Stimulated activated effector memory CD8-positive, alpha-beta T cell treated with anti-CD3 and anti-CD28 coated beads, Interleukin-12 subunit alpha, Interleukin-12 subunit beta, amount 100 ng/mL, for 72 hours (primary cell): Measurements from ENCODE around the gene KCNN3.
A peak's percentile ranks its signal among the peaks of the same experiment; 100 is the strongest.

Experiments
- ATAC-seq: fragments of 150-1000 bp; cut with Tn5 transposase; 2 replicates; pipeline ENCODE4 v1.10.0; 2021
- DNase-seq, 2 donors: peaks; one replicate each; pipeline ENCODE4 v3.0.0; 2021 to 2022; ENCODE audit warnings: low spot score in 2 of 2
- H3K27ac Mint-ChIP-seq: one replicate; pipeline ENCODE4 v1.8.0; 2022; ENCODE audit warnings: mild to moderate bottlenecking, mixed read lengths
- H3K36me3 Mint-ChIP-seq: one replicate; pipeline ENCODE4 v1.8.0; 2022; ENCODE audit warnings: mild to moderate bottlenecking, mixed read lengths
- H3K4me1 Mint-ChIP-seq: one replicate; pipeline ENCODE4 v1.8.0; 2022; ENCODE audit warnings: mixed read lengths
- H3K4me3 Mint-ChIP-seq: one replicate; pipeline ENCODE4 v1.8.0; 2022; ENCODE audit warnings: mild to moderate bottlenecking, mixed read lengths
- H3K9me3 Mint-ChIP-seq: one replicate; pipeline ENCODE4 v1.8.0; 2022; ENCODE audit warnings: mixed read lengths

KCNN3 gene

GRCh38 chr1:154791292-154792166, 78.6 kb downstream of the KCNN3 start:
- Mint-ChIP-seq H3K36me3 (peaks cover 8% of the 10 kb centered on the region), H3K9me3 (no peaks in the 10 kb centered on the region), H3K27ac (peak overlapping the region; percentile 73), H3K4me3 (peak overlapping the region; percentile 60), H3K4me1 (peaks cover 27% of the 10 kb centered on the region)
- DNase-seq (peak; percentile 39 to 82), ATAC-seq (peak; percentile 94)

DNA sequence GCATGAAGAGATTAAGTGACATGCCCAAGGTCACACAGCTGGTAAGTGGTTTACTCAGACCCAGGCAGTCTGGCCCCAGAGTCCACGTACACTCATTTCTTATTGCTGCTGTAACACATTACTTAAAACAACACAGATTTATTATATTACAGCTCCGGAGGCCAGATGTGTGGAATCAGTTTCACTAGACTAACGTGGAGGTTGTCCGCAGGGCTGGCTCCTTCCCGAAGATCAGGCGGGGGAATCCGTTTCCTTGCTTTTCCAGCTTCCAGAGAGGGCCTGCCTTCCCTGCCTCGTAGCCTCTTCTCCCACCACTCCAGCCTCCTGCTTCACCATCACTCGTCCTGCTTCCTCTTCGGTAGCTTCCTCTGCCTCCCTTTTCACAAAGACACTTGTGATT, 81.2 kb downstream of the KCNN3 start:
- Mint-ChIP-seq H3K9me3 (no peaks in the 10 kb centered on the region), H3K27ac (no peak overlapping the region), H3K36me3 (peaks cover 8% of the 10 kb centered on the region), H3K4me3 (no peak overlapping the region), H3K4me1 (peaks cover 40% of the 10 kb centered on the region)
- no peak for ATAC-seq
- DNase-seq: no peak

DNA sequence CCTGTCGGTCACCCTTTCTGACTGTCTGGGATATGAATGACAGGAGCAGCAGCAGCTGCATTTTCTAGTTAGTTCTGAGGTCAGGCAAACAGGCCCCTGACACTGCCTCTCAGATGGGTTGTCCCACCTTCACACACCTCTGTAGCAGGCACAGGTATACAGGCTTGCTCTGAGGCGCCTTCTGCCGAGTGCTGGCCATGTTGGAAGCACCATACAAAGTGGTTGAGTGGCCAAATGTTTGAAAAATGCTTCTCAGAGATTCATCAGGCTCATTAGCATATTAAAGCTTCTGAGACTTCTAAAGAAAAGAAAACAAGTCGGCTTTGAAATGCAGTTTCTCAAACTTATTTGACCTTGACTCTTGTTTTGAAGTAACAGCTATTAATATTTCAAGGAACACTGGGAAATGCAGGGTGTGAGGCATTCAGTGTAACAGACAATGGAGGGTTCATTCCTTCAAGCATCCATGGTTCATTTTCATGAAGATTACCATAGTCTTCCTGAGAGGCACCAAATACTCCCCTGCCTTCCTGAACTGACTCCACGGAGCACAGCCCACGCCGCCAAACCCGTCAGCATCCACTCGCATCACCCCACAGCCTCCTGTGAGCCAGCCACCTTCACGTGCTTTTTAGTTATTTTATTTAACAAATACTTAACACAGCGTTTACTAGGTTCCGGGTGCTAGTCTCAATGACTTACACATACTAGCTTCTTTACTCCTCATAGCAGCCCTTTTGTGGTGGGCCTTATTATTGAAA, 81.8 kb downstream of the KCNN3 start:
- Mint-ChIP-seq H3K9me3 (no peaks in the 10 kb centered on the region), H3K36me3 (peaks cover 8% of the 10 kb centered on the region), H3K4me3 (no peak overlapping the region), H3K27ac (peak overlapping the region; percentile 30), H3K4me1 (peaks cover 45% of the 10 kb centered on the region)
- DNase-seq: no peak
- ATAC-seq: no peak

GRCh38 chr1:154786804-154787570, 83.1 kb downstream of the KCNN3 start:
- ATAC-seq (no peak), DNase-seq (no peak)
- H3K4me3 Mint-ChIP-seq: no peak overlapping the region
- peaks cover 8% of the 10 kb centered on the region for H3K36me3 Mint-ChIP-seq
- H3K4me1 Mint-ChIP-seq: peaks cover 35% of the 10 kb centered on the region
- no peaks in the 10 kb centered on the region for H3K9me3 Mint-ChIP-seq
- no peak overlapping the region for H3K27ac Mint-ChIP-seq

GRCh38 chr1:154784924-154785531, 85.1 kb downstream of the KCNN3 start:
- Mint-ChIP-seq H3K36me3 (no peaks in the 10 kb centered on the region), H3K9me3 (no peaks in the 10 kb centered on the region), H3K27ac (peak overlapping the region; percentile 84), H3K4me3 (no peak overlapping the region), H3K4me1 (peaks cover 19% of the 10 kb centered on the region)
- no peak for DNase-seq
- ATAC-seq: peak; percentile 83

DNA sequence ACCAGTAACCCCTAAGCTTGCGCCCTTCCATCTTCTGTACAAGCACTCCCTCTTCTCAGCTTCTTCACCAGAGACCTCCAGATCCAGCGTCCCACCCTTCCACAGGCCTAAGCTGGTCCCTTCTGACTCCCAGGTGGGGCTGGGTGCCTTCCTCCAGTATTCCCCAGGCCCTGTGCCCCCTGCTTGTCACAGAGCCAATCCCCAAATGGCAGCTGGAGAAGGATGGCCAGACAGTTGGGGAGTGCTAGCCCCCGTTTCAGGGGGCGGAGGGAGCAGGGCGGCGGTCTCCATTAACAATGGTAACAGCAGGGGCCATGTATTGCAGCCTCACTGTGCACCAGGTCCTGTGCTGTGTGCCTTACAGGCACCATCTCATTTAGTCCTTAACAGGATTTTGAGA, 85.7 kb downstream of the KCNN3 start:
- peaks cover 19% of the 10 kb centered on the region for H3K4me1 Mint-ChIP-seq
- peak; percentile 4 for ATAC-seq
- no peak for DNase-seq
- no peaks in the 10 kb centered on the region for H3K36me3 Mint-ChIP-seq
- no peaks in the 10 kb centered on the region for H3K9me3 Mint-ChIP-seq
- peak overlapping the region; percentile 84 for H3K27ac Mint-ChIP-seq
- no peak overlapping the region for H3K4me3 Mint-ChIP-seq

DNA sequence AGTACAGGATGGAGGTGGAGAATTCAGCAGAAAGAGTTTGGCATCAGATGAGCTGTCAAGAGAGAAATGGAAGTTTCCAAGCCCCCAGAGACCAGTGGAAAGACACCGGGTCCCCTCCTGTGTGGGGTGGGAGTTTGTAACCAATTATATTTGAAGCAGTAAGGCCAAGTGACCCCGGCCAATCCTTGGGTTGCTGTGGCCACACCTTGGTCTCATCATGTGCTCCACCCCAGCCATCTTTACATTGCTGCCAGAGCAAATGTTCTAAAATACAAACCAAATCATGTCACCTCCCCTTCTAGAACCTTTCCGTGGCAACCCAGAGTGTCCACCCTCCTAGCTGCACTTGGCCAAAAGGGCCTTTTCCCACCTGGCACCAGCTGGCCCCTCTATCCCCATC, 86.1 kb downstream of the KCNN3 start:
- no peak overlapping the region for H3K4me3 Mint-ChIP-seq
- DNase-seq (no peak), ATAC-seq (no peak)
- H3K9me3 Mint-ChIP-seq: no peaks in the 10 kb centered on the region
- peak overlapping the region; percentile 84 for H3K27ac Mint-ChIP-seq
- H3K36me3 Mint-ChIP-seq: no peaks in the 10 kb centered on the region
- peaks cover 19% of the 10 kb centered on the region for H3K4me1 Mint-ChIP-seq

DNA sequence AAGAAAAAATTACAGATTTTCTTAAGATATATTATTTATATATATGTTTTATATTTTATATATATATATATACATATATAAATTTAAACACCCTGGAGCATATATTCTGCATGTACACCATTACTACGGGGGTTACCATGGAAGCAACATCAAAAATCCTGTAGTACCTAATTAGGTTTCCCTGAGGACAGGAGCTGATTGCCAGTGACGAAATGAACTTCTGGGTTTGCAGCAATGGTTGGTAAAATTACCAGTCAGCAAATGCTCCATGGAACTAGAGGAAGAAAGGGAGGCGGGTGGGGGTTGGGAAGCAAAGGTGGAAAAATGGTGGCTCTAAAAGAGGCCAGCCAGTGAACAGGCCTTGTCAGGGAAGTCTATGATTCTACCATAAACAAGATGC, 89.5 kb downstream of the KCNN3 start:
- no peaks in the 10 kb centered on the region for H3K9me3 Mint-ChIP-seq
- H3K36me3 Mint-ChIP-seq: no peaks in the 10 kb centered on the region
- DNase-seq: no peak
- peaks cover 25% of the 10 kb centered on the region for H3K4me1 Mint-ChIP-seq
- no peak overlapping the region for H3K4me3 Mint-ChIP-seq
- no peak overlapping the region for H3K27ac Mint-ChIP-seq
- no peak for ATAC-seq

GRCh38 chr1:154779551-154780189, 90.4 kb downstream of the KCNN3 start:
- Mint-ChIP-seq H3K4me3 (no peak overlapping the region), H3K27ac (no peak overlapping the region), H3K4me1 (peaks cover 20% of the 10 kb centered on the region), H3K9me3 (no peaks in the 10 kb centered on the region), H3K36me3 (no peaks in the 10 kb centered on the region)
- DNase-seq: no peak
- no peak for ATAC-seq

DNA sequence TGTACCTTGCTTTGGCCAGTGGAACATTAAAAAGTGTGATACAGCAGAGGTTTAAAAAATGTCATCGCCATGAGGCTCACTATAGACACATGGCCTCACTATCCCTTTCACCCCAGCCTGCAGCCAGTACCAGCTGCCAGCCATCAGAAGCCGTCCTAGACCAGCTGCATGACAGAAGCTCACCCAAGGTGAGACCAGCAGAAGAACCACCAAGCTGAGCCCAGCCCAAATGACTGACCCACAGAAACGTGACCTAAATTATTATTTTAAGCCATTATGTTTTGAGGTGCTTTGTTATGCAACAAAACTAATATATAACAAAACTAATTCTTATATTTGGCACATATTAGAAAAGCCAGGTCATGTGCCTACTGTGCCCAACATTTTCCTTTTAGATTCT, 91.1 kb downstream of the KCNN3 start:
- H3K27ac Mint-ChIP-seq: no peak overlapping the region

DNA sequence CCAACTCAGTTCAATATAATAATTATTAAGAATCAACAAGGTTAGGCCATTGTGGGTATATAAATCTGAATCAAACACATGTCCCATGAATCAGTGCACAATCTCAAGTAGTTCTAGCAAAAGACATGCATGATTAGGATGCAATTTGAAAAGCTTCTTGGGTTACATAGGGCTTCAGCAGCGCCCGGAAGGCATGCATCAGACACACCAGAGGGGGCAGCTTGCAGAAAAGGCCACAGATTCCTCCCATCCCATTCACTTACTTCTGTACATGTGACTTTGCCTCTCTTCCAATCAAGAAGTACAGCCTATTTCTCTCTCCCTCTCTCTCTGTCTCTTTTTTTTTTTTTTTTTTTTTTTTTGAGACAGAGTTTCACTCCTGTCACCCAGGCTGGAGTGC, 91.8 kb downstream of the KCNN3 start:
- DNase-seq (no peak), ATAC-seq (no peak)
- no peaks in the 10 kb centered on the region for H3K9me3 Mint-ChIP-seq
- H3K4me1 Mint-ChIP-seq: peaks cover 6% of the 10 kb centered on the region
- H3K27ac Mint-ChIP-seq: no peak overlapping the region
- H3K36me3 Mint-ChIP-seq: no peaks in the 10 kb centered on the region
- H3K4me3 Mint-ChIP-seq: no peak overlapping the region

More for the DNA sequence above, 91.1 kb downstream of the KCNN3 start:
- Mint-ChIP-seq H3K4me3 (no peak overlapping the region), H3K36me3 (no peaks in the 10 kb centered on the region), H3K9me3 (no peaks in the 10 kb centered on the region), H3K4me1 (peaks cover 13% of the 10 kb centered on the region)
- DNase-seq (no peak), ATAC-seq (no peak)

DNA sequence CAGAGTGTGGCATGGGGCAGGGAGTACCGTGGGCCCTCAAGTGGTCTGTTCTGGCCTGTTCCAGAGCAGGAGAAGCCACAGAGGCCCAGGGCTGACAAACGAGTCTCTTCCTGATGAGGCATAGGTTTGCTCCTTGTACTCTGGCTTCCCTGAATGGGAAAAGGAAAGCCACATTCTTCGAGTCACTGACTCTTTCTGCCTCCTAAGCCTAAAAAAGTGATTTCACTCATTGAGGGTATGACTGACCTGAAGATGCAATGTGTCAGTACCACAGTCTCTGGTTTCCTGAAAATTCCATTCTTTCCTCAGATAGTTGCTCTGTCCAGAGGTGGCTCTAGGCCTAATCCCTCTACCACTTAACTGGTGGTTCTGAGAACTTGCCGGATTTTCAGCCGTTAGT, 92.3 kb downstream of the KCNN3 start:
- Mint-ChIP-seq H3K9me3 (no peaks in the 10 kb centered on the region), H3K4me3 (no peak overlapping the region), H3K27ac (no peak overlapping the region), H3K36me3 (no peaks in the 10 kb centered on the region), H3K4me1 (peaks cover 6% of the 10 kb centered on the region)
- ATAC-seq (no peak), DNase-seq (no peak)

GRCh38 chr1:154777154-154777553, 92.9 kb downstream of the KCNN3 start:
- Mint-ChIP-seq H3K4me3 (no peak overlapping the region), H3K27ac (no peak overlapping the region), H3K4me1 (peaks cover 6% of the 10 kb centered on the region), H3K9me3 (no peaks in the 10 kb centered on the region), H3K36me3 (no peaks in the 10 kb centered on the region)
- DNase-seq (no peak), ATAC-seq (peak; percentile 60)

DNA sequence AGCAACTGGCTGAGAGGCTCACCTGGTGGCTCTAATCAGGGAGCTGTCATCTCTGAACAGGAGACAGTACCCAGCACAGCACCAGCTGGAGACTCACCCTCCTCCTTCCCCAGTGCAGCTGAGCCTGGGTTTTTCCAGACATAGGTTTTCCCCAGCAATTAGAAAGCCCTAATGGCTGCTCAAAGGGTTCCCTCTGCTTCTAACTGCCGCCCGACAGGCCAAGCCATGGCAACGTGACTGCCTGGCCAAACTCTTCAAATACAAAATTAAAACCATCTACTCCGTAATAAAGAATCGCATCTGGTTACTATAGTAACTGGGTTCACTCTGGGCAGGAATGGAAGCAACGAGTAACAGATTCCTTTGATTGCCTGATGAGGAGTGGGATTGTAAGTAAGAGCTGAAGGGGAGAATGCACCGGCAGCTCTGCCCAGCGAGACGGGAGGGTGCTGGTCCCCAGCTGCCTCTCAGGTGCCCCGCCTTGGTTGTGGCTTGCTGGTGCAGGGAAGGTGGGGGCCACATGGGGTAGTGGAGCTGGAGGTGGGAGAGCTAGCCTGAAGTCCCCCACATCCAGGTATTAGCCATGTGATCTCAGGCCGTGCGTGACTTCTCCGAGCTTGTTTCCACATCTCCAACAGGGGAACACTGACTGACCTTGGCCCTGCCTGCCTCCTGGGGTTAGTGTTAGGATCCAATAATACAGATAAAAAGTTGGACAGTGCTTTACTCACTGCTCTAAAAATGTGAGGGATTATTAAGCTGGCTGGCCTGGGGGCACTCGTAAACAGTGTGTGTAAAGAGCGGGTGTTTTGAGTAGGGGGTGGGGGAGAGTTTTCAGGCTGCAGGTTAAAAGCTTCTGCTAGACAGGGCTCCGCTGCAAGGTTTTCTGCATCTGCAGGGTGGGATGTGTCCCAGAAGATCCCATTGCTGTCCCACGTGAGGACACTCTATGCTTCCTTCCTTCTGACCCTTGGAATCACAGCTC, 94.2 kb downstream of the KCNN3 start:
- Mint-ChIP-seq H3K9me3 (no peaks in the 10 kb centered on the region), H3K27ac (no peak overlapping the region), H3K36me3 (no peaks in the 10 kb centered on the region), H3K4me1 (peaks cover 6% of the 10 kb centered on the region), H3K4me3 (no peak overlapping the region)
- ATAC-seq (no peak), DNase-seq (no peak)
